ENCODE results near the gene MMP17.

GRCh38 chr12:131897875-131898274 is 69.7 kb downstream of the MMP17 start:
- TF ChIP-seq POLR2A (IDR thresholded peaks at IDR 0.05), result no peak
- no peak for TF ChIP-seq POLR2AphosphoS5 (IDR thresholded peaks at IDR 0.05; ENCODE audit: insufficient read depth in 1 of 2, low read depth in 1 of 2)

All from vagina (tissue), 2 donors.